GM03348 (cell line): ENCODE results near the gene LDHB.
"Not testable (repeated sequence)": the region's sequence is repeated elsewhere in the genome, so short reads cannot be mapped to it uniquely, and the experiment has no call there.

ENCODE experiments used
- DNase-seq: peaks from one replicate; pipeline ENCODE4 v3.0.0; 2012; ENCODE audit warnings: low spot score

Gene LDHB

GRCh38 chr12:21661396-21662093 lies 3.9 kb upstream of the LDHB start:
- not testable (repeated sequence) for DNase-seq

- DNase-seq = no peak
Measured at GRCh38 chr12:21659383-21659782, 1.7 kb upstream of the LDHB start.

- DNase-seq = peak; percentile 51
Measured at GRCh38 chr12:21656905-21657325, 727 bp downstream of the LDHB start.

GRCh38 chr12:21655591-21655990 lies 2.1 kb downstream of the LDHB start:
- DNase-seq = no peak

- no peak for DNase-seq
Measured at GRCh38 chr12:21651821-21652220, 5.8 kb downstream of the LDHB start.

GRCh38 chr12:21650997-21651396 lies 6.6 kb downstream of the LDHB start:
- DNase-seq = no peak

- no peak for DNase-seq
Measured at GRCh38 chr12:21649034-21649433, 8.6 kb downstream of the LDHB start.

GRCh38 chr12:21648378-21648777 lies 9.3 kb downstream of the LDHB start:
- DNase-seq = no peak

GRCh38 chr12:21647179-21647578 lies 10.5 kb downstream of the LDHB start:
- DNase-seq = no peak

GRCh38 chr12:21645041-21645500 lies 12.6 kb downstream of the LDHB start:
- not testable (repeated sequence) for DNase-seq

- DNase-seq = no peak
Measured at GRCh38 chr12:21644516-21644915, 13.1 kb downstream of the LDHB start.

GRCh38 chr12:21643758-21644157 lies 13.9 kb downstream of the LDHB start:
- DNase-seq = no peak

- DNase-seq = no peak
Measured at GRCh38 chr12:21642707-21643389, 14.8 kb downstream of the LDHB start.

- DNase-seq = no peak
Measured at GRCh38 chr12:21638054-21638891, 19.4 kb downstream of the LDHB start.

- no peak for DNase-seq
Measured at GRCh38 chr12:21634245-21634644, 23.4 kb downstream of the LDHB start.

- no peak for DNase-seq
Measured at GRCh38 chr12:21631367-21631766, 26.3 kb downstream of the LDHB start.

- no peak for DNase-seq
Measured at GRCh38 chr12:21627924-21628323, 29.7 kb downstream of the LDHB start.

- no peak for DNase-seq
Measured at GRCh38 chr12:21618566-21618965, 39.1 kb downstream of the LDHB start.

- DNase-seq = no peak
Measured at GRCh38 chr12:21617030-21617429, 40.6 kb downstream of the LDHB start.

- no peak for DNase-seq
Measured at GRCh38 chr12:21615431-21615830, 42.2 kb downstream of the LDHB start.

GRCh38 chr12:21614506-21614905 lies 43.1 kb downstream of the LDHB start:
- DNase-seq = no peak

GRCh38 chr12:21613931-21614330 lies 43.7 kb downstream of the LDHB start:
- no peak for DNase-seq

GRCh38 chr12:21608196-21608595 lies 49.4 kb downstream of the LDHB start:
- DNase-seq = no peak
